ENCODE measurements around the gene NIPSNAP3A.

Gene NIPSNAP3A

GRCh38 chr9:104808035-104808614 lies 60.6 kb downstream of the NIPSNAP3A start:
- DNase-seq (ENCODE audit: low read depth in 3 of 3): no peak

All from stimulated activated CD4-positive, alpha-beta T cell treated with anti-CD3 and anti-CD28 coated beads, TNF-alpha, amount 100 ng/mL, for 48 hours (primary cell).